HCT116 (cell line): ENCODE data around the gene SPEF2. TPM values are rescaled to one million over a fixed set of nuclear protein-coding genes. Genes with fewer than 3 reads are reported as not detected.

Source experiments
- ATAC-seq: fragments of 200-7000 bp; cut with Tn5 transposase; 2 replicates; pipeline ENCODE4 v1.9.1; 2020; ENCODE audit warnings: mild to moderate bottlenecking, moderate library complexity
- BruUV-seq: library from RNA; stranded (reverse); fragments of 400-500 nt; replicated peaks from 2 replicates; lab custom pipeline; 2021; lab: Mats Ljungman, UMichigan
- CTCF ChIA-PET: fragments of 300-600 bp; sonication (Branson Sonifier 250); formaldehyde crosslinking; loops from one replicate; lab custom pipeline; 2021; ENCODE audit warnings: antibody characterized with exemption; lab: Charles Lee
- POLR2A ChIA-PET: fragments of 300-600, 350-600 bp; sonication (Branson Sonifier 250); formaldehyde crosslinking; loops from one replicate; lab custom pipeline; 2021; ENCODE audit warnings: antibody characterized with exemption; lab: Charles Lee
- RAD21 ChIA-PET, 2 experiments: fragments of 300-600 bp; sonication (Branson Sonifier 250); formaldehyde crosslinking; loops; one replicate each; lab custom pipeline; 2023; ENCODE audit warnings: low total read pairs in 2 of 2; ENCODE audit not compliant: uncharacterized antibody in 2 of 2, unreplicated experiment in 2 of 2, low non-redundant PET in 1 of 2; lab: Charles Lee
- DNase-seq: peaks from one replicate; pipeline ENCODE4 v3.0.0-alpha.2; 2010; ENCODE audit warnings: low read depth, low spot score
- H2AFZ ChIP-seq: fragments of 200-600 bp; shearing (Covaris generic), sonication (generic); 2 replicates; pipeline ENCODE4 v1.6.1; 2017; ENCODE audit warnings: low read depth, mixed run types, mixed read lengths, antibody characterized with exemption, low read length; ENCODE audit not compliant: poor library complexity, severe bottlenecking
- H3K27ac ChIP-seq: 2 replicates; pipeline ENCODE4 v1.5.1; 2012; ENCODE audit warnings: low read depth, low read length
- H3K27me3 ChIP-seq: fragments of 200-600 bp; sonication (generic); 2 replicates; pipeline ENCODE4 v1.6.1; 2016; ENCODE audit warnings: mixed run types, low read length, mixed read lengths; ENCODE audit not compliant: insufficient read depth
- H3K36me3 ChIP-seq, 2 experiments: fragments of 200-500 bp in 1 of 2; fragments of 200-600 bp in 1 of 2; sonication (Bioruptor generic) in 1 of 2; sonication (generic) in 1 of 2; 2 replicates each; pipeline versions ENCODE4 v1.5.1 to v1.6.1; 2014 to 2016; ENCODE audit warnings: low read length in 2 of 2, inconsistent platforms in 1 of 2, mixed read lengths in 1 of 2, mixed run types in 1 of 2; ENCODE audit not compliant: insufficient read depth in 2 of 2, control insufficient read depth in 1 of 2
- H3K4me1 ChIP-seq, 2 experiments: fragments of 200-600 bp in 1 of 2; sonication (generic) in 1 of 2; 2 replicates each; pipeline versions ENCODE4 v1.5.1 to v1.6.1; 2012 to 2017; ENCODE audit warnings: low read length in 2 of 2, inconsistent platforms in 1 of 2, mild to moderate bottlenecking in 1 of 2, mixed read lengths in 1 of 2, mixed run types in 1 of 2, moderate library complexity in 1 of 2; ENCODE audit not compliant: insufficient read depth in 2 of 2, control insufficient read depth in 1 of 2
- H3K4me2 ChIP-seq: fragments of 200-600 bp; sonication (generic); 2 replicates; pipeline ENCODE4 v1.6.1; 2017; ENCODE audit warnings: mixed run types, low read length, mixed read lengths
- H3K4me3 ChIP-seq, 2 experiments: fragments of 200-600 bp in 1 of 2; sonication (generic) in 1 of 2; replicated peaks in 1 of 2; 2 replicates each; pipeline ENCODE4 v1.5.1; 2011 to 2016; ENCODE audit warnings: low read length in 2 of 2, control low read depth in 1 of 2, low read depth in 1 of 2, mild to moderate bottlenecking in 1 of 2, mixed read lengths in 1 of 2, mixed run types in 1 of 2
- H3K79me2 ChIP-seq: fragments of 200-600 bp; sonication (generic); 2 replicates; pipeline ENCODE4 v1.6.1; 2017; ENCODE audit warnings: mild to moderate bottlenecking, mixed run types, low read length, moderate library complexity, mixed read lengths; ENCODE audit not compliant: insufficient read depth
- H3K9ac ChIP-seq: fragments of 200-600 bp; sonication (generic); 2 replicates; pipeline ENCODE4 v1.6.1; 2016; ENCODE audit warnings: low read length, mixed read lengths
- H3K9me2 ChIP-seq: fragments of 200-600 bp; sonication (generic), shearing (Covaris generic); 2 replicates; pipeline ENCODE4 v1.6.1; 2017; ENCODE audit warnings: mixed run types, mild to moderate bottlenecking, moderate library complexity; ENCODE audit not compliant: insufficient read depth
- H3K9me3 ChIP-seq, 2 experiments: fragments of 200-500 bp in 1 of 2; fragments of 200-600 bp in 1 of 2; sonication (Bioruptor generic) in 1 of 2; sonication (generic) in 1 of 2; 2 replicates each; pipeline ENCODE4 v1.6.1; 2014 to 2017; ENCODE audit warnings: low read length in 2 of 2, mixed read lengths in 2 of 2, inconsistent platforms in 1 of 2, low read depth in 1 of 2, mild to moderate bottlenecking in 1 of 2, mixed run types in 1 of 2, moderate library complexity in 1 of 2; ENCODE audit not compliant: control insufficient read depth in 1 of 2, insufficient read depth in 1 of 2
- H4K20me1 ChIP-seq: fragments of 200-600 bp; sonication (generic), shearing (Covaris generic); 2 replicates; pipeline ENCODE4 v1.6.1; 2017; ENCODE audit warnings: mixed run types, mild to moderate bottlenecking, moderate library complexity; ENCODE audit not compliant: insufficient read depth
- ATF3 ChIP-seq: IDR thresholded peaks from 2 replicates; pipeline ENCODE4 v1.6.1; 2012
- CBX3 ChIP-seq: IDR thresholded peaks from 2 replicates; pipeline ENCODE4 v1.6.1; 2012; ENCODE audit warnings: low read depth
- EGR1 ChIP-seq: IDR thresholded peaks from 2 replicates; pipeline ENCODE4 v1.6.1; 2012; ENCODE audit warnings: low read depth
- EZH2 ChIP-seq: fragments of 200-600 bp; sonication (generic); IDR thresholded peaks from 2 replicates; pipeline ENCODE4 v1.6.1; 2017; ENCODE audit warnings: antibody characterized with exemption, mixed run types
- EZH2phosphoT487 ChIP-seq: fragments of 200-600 bp; IDR thresholded peaks from 2 replicates; pipeline ENCODE4 v1.6.1; 2018; ENCODE audit warnings: antibody characterized with exemption, borderline replicate concordance
- FOSL1 ChIP-seq: IDR thresholded peaks from 2 replicates; pipeline ENCODE4 v1.6.1; 2012; ENCODE audit warnings: low read depth
- MAX ChIP-seq: IDR thresholded peaks from 2 replicates; pipeline ENCODE4 v1.6.1; 2012
- POLR2AphosphoS5 ChIP-seq: IDR thresholded peaks from 2 replicates; pipeline ENCODE4 v1.6.1; 2011; ENCODE audit warnings: mild to moderate bottlenecking, low read depth, low read length, moderate library complexity
- SIN3A ChIP-seq: IDR thresholded peaks from 2 replicates; pipeline ENCODE4 v1.6.1; 2012; ENCODE audit warnings: low read depth
- TCF7L2 ChIP-seq: IDR thresholded peaks from 2 replicates; pipeline ENCODE4 v1.7.0; 2011; ENCODE audit warnings: borderline replicate concordance, inconsistent platforms; ENCODE audit not compliant: insufficient read depth, insufficient read length; ENCODE audit errors: extremely low read depth
- YY1 ChIP-seq: IDR thresholded peaks from 2 replicates; pipeline ENCODE4 v1.6.1; 2011; ENCODE audit warnings: low read length, low read depth, moderate library complexity, mild to moderate bottlenecking; ENCODE audit not compliant: insufficient replicate concordance; ENCODE audit errors: extremely low read depth
- intact Hi-C: fragments of 100-400 bp; cut with micrococcal nuclease; formaldehyde crosslinking; loops from 2 replicates; pipeline ENCODE4 v1.10.0; 2022
- total RNA-seq: library from RNA; stranded (reverse); gene quantifications from one replicate; pipeline ENCODE4 v1.2.1, GENCODE V29; 2021; ENCODE audit not compliant: unreplicated experiment
- TF ChIP-seq, protein P1 (sequence below): IDR thresholded peaks from 2 replicates; pipeline ENCODE4 v1.6.1; 2012; ENCODE audit warnings: low read depth
- TF ChIP-seq, protein P2 (sequence below): IDR thresholded peaks from 2 replicates; pipeline ENCODE4 v1.6.1; 2011; ENCODE audit warnings: mild to moderate bottlenecking, low read length, moderate library complexity; ENCODE audit not compliant: insufficient replicate concordance; ENCODE audit errors: extremely low read depth

The SPEF2 gene
- total RNA-seq, 1 experiment from 2014 or later: 4.6 TPM

DNA sequence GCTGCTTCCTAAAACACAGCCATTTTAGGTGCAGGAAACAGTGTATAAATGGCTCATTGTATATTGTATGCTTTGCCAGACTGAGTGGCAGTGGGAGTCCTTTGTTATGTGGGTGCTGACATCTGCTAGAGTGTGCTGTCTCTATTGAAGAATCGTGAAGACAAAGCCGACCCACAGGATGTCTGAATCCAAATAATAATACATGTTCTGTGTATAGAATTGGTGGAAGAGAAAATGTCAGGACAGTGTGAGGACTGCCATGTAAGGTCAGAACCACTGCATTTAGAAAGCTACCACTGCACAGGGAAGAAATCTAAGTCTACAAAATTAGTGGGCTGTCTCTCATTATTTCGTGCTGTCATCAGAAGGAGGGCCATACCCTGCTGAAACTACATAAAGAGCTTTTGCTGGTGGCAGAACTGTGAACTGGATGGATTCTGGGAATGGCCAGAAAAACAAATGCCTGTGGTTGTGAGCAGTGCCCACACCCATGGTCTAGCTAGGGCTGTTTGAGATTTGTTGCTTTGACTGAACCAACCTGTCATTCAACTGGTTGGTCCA lies 241.5 kb downstream of the SPEF2 start:
- CTCF ChIA-PET: no interaction called here
- no peaks in the 10 kb centered on the region for H3K27me3 ChIP-seq
- TF ChIP-seq, protein P1, sequence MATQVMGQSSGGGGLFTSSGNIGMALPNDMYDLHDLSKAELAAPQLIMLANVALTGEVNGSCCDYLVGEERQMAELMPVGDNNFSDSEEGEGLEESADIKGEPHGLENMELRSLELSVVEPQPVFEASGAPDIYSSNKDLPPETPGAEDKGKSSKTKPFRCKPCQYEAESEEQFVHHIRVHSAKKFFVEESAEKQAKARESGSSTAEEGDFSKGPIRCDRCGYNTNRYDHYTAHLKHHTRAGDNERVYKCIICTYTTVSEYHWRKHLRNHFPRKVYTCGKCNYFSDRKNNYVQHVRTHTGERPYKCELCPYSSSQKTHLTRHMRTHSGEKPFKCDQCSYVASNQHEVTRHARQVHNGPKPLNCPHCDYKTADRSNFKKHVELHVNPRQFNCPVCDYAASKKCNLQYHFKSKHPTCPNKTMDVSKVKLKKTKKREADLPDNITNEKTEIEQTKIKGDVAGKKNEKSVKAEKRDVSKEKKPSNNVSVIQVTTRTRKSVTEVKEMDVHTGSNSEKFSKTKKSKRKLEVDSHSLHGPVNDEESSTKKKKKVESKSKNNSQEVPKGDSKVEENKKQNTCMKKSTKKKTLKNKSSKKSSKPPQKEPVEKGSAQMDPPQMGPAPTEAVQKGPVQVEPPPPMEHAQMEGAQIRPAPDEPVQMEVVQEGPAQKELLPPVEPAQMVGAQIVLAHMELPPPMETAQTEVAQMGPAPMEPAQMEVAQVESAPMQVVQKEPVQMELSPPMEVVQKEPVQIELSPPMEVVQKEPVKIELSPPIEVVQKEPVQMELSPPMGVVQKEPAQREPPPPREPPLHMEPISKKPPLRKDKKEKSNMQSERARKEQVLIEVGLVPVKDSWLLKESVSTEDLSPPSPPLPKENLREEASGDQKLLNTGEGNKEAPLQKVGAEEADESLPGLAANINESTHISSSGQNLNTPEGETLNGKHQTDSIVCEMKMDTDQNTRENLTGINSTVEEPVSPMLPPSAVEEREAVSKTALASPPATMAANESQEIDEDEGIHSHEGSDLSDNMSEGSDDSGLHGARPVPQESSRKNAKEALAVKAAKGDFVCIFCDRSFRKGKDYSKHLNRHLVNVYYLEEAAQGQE: no peak
- no peak for TF ChIP-seq POLR2AphosphoS5
- TF ChIP-seq EGR1: no peak
- TF ChIP-seq SIN3A: no peak
- TF ChIP-seq, protein P2, sequence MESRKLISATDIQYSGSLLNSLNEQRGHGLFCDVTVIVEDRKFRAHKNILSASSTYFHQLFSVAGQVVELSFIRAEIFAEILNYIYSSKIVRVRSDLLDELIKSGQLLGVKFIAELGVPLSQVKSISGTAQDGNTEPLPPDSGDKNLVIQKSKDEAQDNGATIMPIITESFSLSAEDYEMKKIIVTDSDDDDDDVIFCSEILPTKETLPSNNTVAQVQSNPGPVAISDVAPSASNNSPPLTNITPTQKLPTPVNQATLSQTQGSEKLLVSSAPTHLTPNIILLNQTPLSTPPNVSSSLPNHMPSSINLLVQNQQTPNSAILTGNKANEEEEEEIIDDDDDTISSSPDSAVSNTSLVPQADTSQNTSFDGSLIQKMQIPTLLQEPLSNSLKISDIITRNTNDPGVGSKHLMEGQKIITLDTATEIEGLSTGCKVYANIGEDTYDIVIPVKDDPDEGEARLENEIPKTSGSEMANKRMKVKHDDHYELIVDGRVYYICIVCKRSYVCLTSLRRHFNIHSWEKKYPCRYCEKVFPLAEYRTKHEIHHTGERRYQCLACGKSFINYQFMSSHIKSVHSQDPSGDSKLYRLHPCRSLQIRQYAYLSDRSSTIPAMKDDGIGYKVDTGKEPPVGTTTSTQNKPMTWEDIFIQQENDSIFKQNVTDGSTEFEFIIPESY: no peak
- no peak for TF ChIP-seq EZH2phosphoT487
- TF ChIP-seq YY1: no peak
- no peak for TF ChIP-seq TCF7L2
- TF ChIP-seq CBX3: no peak
- TF ChIP-seq FOSL1: no peak
- TF ChIP-seq MAX: no peak
- TF ChIP-seq EZH2: no peak
- no peak for TF ChIP-seq ATF3
- no peak overlapping the region for H2AFZ ChIP-seq
- no peak overlapping the region for H3K9ac ChIP-seq
- no peak overlapping the region for H3K4me2 ChIP-seq
- H3K27ac ChIP-seq: no peak overlapping the region
- H3K4me1 ChIP-seq: peaks cover 0 to 17% of the 10 kb centered on the region in 2 experiments; a peak in 2 of 4 replicates
- DNase-seq: no peak
- ATAC-seq: no peak
- H3K9me2 ChIP-seq: no peaks in the 10 kb centered on the region
- H3K9me3 ChIP-seq: no peaks in the 10 kb centered on the region
- POLR2A ChIA-PET: no interaction called here
- no peaks in the 10 kb centered on the region for H3K79me2 ChIP-seq
- intact Hi-C loops: no loop called here
- RAD21 ChIA-PET: no interaction called here
- H3K4me3 ChIP-seq: no peak overlapping the region
- H3K36me3 ChIP-seq: no peaks in the 10 kb centered on the region
- BruUV-seq: no TSS peak
- no peaks in the 10 kb centered on the region for H4K20me1 ChIP-seq
